ENCODE data around the gene RIMKLA.

RIMKLA gene, protein sequence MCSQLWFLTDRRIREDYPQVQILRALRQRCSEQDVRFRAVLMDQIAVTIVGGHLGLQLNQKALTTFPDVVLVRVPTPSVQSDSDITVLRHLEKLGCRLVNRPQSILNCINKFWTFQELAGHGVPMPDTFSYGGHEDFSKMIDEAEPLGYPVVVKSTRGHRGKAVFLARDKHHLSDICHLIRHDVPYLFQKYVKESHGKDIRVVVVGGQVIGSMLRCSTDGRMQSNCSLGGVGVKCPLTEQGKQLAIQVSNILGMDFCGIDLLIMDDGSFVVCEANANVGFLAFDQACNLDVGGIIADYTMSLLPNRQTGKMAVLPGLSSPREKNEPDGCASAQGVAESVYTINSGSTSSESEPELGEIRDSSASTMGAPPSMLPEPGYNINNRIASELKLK

DNA sequence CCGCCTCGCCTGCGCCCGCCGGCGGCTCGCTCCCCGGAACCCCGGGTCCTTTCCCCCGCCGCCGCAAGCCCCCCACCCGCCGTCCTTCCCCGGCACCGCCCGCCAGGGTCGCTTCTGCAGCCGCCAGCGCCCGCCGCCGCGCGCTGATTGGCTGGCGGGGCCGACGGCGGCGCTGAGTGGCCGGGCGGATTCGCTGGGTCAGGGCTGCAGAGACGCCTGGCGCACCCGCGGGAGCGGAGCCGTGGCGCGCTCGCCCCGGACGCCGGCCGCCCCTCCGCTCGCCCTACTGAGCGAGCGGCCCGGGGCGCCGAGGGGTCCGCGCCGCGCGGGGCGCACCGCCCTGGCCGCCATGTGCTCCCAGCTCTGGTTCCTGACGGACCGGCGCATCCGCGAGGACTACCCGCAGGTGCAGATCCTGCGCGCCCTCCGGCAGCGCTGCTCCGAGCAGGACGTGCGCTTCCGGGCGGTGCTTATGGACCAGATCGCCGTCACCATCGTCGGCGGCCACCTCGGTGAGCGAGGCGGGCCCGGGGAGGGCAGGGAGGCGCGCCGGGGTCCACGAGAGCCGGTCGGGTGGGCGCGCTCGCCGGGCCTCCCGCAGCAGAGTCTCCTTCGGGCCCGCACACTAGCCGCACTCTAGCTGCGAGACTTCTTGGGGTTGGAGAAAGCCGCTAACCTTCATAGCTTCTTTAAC lies at the start of gene RIMKLA:
Gene RIMKLA, plus strand, starts transcription at position 207 of the 694 bp plus-strand sequence. Its CDS starts 143 bp downstream, at position 350.
- peak within 1 kb of the TSS; percentile 46 for H3K4me3 ChIP-seq
- in situ Hi-C loops (cut with MboI; ENCODE audit: low sequenced_read_pairs) = no loop called here
- H3K9me3 ChIP-seq = no peaks in the 10 kb centered on the region
- DNase-seq (ENCODE audit: low spot score in 2 of 2) = peak; percentile 49 to 78
- H3K36me3 ChIP-seq (replicated peaks) = no peaks in the 10 kb centered on the region
- H3K4me1 ChIP-seq = peaks cover 3% of the 10 kb centered on the region
- no peaks in the 10 kb centered on the region for H3K27me3 ChIP-seq (ENCODE audit: low read depth)

DNA sequence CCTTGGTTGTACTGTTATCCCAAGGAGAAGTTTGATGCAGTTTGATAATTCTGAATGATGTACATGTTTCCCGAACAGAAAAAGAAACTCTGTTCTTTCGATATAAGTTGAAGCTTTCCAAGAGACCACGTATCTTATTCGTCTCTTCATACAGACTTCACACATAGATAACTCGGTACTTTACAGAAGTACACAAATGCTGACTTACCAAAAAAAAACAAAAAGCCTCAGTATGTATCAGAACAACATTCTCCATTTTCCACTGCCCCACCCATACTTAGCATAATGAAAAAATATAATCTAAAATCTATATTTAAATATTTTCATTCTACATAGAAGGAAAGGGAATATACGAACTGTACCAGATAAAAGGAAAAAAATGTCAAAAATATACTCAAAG lies 47.7 kb upstream of the RIMKLA start:
- Histone ChIP-seq H3K4me3 (peak overlapping the region; percentile 89; the same call in 1 of the 2 replicates), H3K27me3 (ENCODE audit: low read depth) (no peaks in the 10 kb centered on the region), H3K36me3 (replicated peaks) (peaks cover 2% of the 10 kb centered on the region; the same call in 1 of the 2 replicates), H3K9me3 (no peaks in the 10 kb centered on the region), H3K4me1 (peaks cover 15% of the 10 kb centered on the region)
- no peak for DNase-seq (ENCODE audit: low spot score in 2 of 2)
- in situ Hi-C loops (cut with MboI; ENCODE audit: low sequenced_read_pairs) = no loop called here

DNA sequence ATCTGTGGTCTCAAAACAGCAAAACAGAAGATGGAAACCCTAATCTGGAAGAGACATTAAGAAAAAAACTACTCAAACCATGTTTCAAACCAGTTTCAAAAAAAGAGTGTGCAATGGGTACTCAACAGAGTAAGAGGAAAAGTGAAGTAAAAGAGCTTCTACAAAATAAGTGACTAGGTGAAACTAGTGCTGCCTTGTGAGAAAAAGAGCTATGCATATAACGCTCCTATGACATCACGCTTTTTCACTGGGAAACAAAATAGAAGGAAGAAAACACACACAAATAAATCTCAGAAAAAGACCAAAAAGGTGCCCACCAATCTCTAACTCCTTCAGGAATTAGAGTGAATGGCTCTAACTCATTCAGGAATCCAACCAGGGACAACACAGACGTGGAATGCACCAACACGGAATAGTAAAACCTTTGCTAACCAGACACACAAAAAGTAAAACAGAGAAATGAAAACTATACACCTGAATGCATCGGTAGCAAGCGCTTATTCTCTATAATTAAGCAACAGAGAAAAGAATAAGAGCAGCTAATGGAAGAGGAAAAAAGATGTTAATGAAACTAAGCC lies 46.8 kb upstream of the RIMKLA start:
- Histone ChIP-seq H3K4me1 (peaks cover 15% of the 10 kb centered on the region), H3K27me3 (ENCODE audit: low read depth) (no peaks in the 10 kb centered on the region), H3K4me3 (peak overlapping the region; percentile 89), H3K9me3 (no peaks in the 10 kb centered on the region), H3K36me3 (replicated peaks) (peaks cover 2% of the 10 kb centered on the region; the same call in 1 of the 2 replicates)
- in situ Hi-C loops (cut with MboI; ENCODE audit: low sequenced_read_pairs) = no loop called here
- DNase-seq (ENCODE audit: low spot score in 2 of 2) = no peak

DNA sequence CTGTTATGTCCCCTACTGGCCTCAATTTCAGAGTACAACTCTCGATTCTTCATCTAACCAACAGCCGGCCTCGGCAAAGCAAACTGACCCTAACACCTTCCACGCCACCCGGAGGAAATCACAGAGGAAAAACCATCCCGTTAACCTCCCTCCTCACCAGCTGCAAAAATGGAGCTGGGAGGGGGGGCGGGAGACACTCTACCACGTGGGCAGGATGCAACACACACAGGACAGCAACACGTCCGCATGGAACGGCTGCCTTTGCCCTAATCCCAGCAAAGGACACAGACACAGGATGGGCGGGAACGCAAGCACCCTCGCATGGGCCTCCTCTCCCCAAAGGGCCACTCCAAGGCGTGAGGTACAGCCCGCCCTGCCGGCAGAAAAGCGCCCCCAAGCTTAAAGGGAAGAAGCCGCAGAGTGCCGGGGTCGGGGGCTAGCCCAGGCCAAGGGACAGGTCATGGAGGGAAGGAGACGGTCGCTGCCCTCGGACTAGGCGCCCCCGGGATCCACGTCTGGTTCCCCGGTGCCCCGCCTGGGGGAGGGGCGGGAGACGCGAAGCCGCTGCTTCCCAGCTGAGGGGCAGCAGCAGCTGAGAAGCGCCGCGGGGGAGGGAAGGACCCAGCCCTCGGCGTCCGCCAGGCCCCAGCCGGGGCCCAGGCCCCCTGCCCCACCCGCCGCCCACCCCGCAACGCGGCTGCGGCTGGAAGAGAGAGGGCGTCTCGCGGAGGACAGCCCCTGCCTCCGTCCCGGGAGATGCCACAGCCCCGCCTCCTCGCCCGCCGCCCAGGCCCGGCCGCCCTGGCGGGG lies 46.1 kb upstream of the RIMKLA start:
- Histone ChIP-seq H3K4me1 (peaks cover 15% of the 10 kb centered on the region), H3K27me3 (ENCODE audit: low read depth) (no peaks in the 10 kb centered on the region), H3K36me3 (replicated peaks) (peaks cover 2% of the 10 kb centered on the region; the same call in 1 of the 2 replicates), H3K4me3 (peak overlapping the region; percentile 89), H3K9me3 (no peaks in the 10 kb centered on the region)
- peak; percentile 60 to 77 for DNase-seq (ENCODE audit: low spot score in 2 of 2)
- in situ Hi-C loops (cut with MboI; ENCODE audit: low sequenced_read_pairs) = no loop called here

DNA sequence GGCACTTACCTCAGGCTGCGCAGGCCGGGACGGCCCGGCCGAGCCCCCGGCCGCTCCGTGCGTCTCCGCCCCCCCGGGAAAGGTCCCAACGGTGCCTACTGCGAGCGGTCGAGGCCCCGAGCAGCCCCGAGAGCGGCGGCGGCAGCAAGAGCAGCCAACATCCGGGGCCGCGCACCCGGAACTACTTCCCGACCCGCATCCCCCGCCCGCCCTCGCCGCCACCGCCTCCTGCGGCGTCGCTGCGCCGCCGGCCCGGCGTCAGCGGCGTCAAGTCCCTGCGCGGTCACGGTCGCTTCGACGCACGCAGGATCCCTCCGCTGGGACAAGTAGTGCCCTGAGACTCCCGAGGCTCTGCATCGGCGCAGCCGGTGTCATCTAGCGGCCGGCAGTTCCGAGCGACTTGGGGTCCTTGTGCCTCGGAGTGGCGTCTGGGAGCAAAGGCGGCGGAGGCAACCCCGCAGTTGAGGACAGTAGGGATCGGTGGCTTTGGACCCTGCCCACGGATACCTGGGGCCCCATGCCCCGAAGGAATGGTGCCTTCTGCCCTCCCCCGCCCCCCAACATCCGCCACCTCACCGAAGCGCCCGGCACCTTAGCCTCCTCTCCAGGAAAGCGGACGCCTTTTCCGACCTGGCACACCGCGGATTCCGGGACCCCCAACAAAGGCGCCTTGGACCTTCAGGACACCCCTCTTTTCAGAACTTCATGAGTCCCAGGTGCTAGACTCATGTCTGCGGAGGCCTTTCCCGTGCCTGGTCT lies 45.4 kb upstream of the RIMKLA start, which contains the start of gene FOXJ3:
Gene FOXJ3, minus strand, starts transcription at position 186 of the 759 bp plus-strand sequence. CDS start 24,142 bp downstream, outside the sequence.
- Histone ChIP-seq H3K27me3 (ENCODE audit: low read depth) (no peaks in the 10 kb centered on the region), H3K4me1 (peaks cover 17% of the 10 kb centered on the region), H3K9me3 (no peaks in the 10 kb centered on the region), H3K36me3 (replicated peaks) (peaks cover 2% of the 10 kb centered on the region; the same call in 1 of the 2 replicates), H3K4me3 (peak within 1 kb of the TSS; percentile 89)
- in situ Hi-C loops (cut with MboI; ENCODE audit: low sequenced_read_pairs) = no loop called here
- DNase-seq (ENCODE audit: low spot score in 2 of 2) = peak; percentile 85 to 95

DNA sequence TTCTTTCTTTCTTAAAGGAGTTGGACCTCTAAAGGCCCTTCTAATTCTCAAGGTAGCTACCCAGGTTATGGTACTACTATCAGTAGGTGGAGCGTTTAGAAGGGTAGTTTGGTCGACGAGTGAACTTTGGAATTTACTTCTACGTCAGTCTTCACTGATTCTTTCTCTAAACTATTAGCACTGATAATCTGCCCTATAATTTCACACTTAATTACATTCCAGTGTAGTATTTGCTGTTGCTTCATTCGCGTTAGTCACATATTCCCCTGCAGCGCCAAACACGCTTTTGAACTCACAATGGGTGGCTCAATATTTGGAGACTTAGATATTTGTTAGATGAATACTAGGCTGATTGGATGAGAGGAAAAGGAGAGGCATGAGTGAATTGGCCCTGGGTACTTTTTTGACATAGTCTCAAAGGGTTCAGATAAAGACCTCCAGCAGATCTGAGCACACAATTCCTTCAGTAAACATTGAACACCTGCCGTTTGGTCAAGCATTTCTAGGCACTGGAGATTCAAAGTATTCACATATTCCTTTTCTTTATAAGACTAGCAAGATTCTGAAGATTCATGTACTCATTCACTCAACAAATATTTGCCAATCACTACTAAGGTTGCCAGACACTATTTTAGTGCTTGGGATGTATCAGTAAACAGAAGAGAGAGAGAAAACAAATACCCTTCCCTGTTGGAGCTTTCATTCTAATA lies 44.6 kb upstream of the RIMKLA start:
- DNase-seq (ENCODE audit: low spot score in 2 of 2) = no peak
- in situ Hi-C loops (cut with MboI; ENCODE audit: low sequenced_read_pairs) = no loop called here
- peaks cover 2% of the 10 kb centered on the region; the same call in 1 of the 2 replicates for H3K36me3 ChIP-seq (replicated peaks)
- peak overlapping the region; percentile 89 for H3K4me3 ChIP-seq
- peaks cover 23% of the 10 kb centered on the region for H3K4me1 ChIP-seq
- H3K9me3 ChIP-seq = no peaks in the 10 kb centered on the region
- H3K27me3 ChIP-seq (ENCODE audit: low read depth) = no peaks in the 10 kb centered on the region

DNA sequence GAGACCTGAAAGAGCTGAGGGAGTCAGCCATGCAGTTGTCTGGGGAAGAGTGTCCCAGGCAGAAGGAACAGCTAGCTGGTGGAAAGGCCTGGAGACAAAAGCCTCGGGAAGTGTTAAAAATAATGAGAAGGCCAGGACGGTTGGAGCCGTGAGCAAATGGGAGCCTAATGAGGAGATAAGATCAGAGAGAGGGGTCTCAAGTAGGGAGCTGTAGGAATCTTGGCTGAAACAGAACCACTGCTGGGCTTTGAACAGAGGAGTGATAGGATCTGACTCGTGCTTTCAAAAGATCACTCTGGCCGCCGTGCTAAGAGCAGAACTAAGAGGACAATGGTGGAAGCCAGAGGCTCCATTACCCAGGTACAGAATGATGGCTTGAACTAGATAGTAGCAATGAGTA lies 43.6 kb upstream of the RIMKLA start:
- peaks cover 26% of the 10 kb centered on the region for H3K4me1 ChIP-seq
- H3K9me3 ChIP-seq = no peaks in the 10 kb centered on the region
- DNase-seq (ENCODE audit: low spot score in 2 of 2) = no peak
- no peak overlapping the region for H3K4me3 ChIP-seq
- H3K27me3 ChIP-seq (ENCODE audit: low read depth) = no peaks in the 10 kb centered on the region
- in situ Hi-C loops (cut with MboI; ENCODE audit: low sequenced_read_pairs) = no loop called here
- no peaks in the 10 kb centered on the region for H3K36me3 ChIP-seq (replicated peaks)

DNA sequence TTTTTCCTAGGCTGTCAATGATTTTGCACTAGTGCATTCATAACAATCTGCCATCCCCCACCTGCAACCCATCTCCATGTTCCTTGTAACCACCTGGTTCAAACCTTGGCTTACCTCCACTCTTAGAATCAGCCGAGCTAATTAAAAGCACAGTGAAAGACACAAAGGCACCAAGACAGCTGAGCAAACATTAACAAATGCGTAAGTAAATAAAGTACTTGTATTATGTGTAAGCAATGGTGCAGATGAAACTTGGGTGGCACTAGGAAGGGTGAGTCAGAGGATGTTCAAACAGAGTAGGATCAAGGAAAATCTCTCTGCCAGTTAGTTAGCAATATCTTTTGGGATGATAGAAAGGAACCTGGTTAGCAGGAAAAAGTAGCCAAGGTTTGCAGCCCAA lies 40.5 kb upstream of the RIMKLA start:
- H3K4me1 ChIP-seq = peaks cover 17% of the 10 kb centered on the region

DNA sequence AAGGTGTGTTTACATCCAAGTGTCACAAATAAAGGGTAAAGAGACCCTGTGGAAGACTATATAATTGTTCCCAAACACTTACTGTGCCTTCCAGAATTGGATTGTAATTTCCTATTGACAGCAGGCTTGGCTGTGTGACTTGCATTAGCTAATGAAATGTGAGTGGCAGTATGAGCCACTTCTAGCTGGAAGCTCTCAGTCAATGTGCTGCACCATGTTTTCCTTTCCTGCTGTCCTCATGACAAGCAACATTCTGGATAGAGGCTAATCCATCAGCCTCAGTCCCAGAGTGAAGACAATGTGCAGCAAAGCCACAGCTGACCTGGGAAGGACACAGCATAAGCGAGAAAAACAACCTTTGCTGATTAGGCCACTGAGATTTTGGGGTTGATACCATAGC lies 39.7 kb upstream of the RIMKLA start:
- H3K4me1 ChIP-seq = peaks cover 15% of the 10 kb centered on the region
- no peaks in the 10 kb centered on the region for H3K9me3 ChIP-seq
- DNase-seq (ENCODE audit: low spot score in 2 of 2) = no peak
- no peak overlapping the region for H3K4me3 ChIP-seq
- in situ Hi-C loops (cut with MboI; ENCODE audit: low sequenced_read_pairs) = no loop called here
- no peaks in the 10 kb centered on the region for H3K36me3 ChIP-seq (replicated peaks)
- H3K27me3 ChIP-seq (ENCODE audit: low read depth) = no peaks in the 10 kb centered on the region

More for the DNA sequence above, 40.5 kb upstream of the RIMKLA start:
- H3K36me3 ChIP-seq (replicated peaks) = no peaks in the 10 kb centered on the region
- DNase-seq (ENCODE audit: low spot score in 2 of 2) = no peak
- H3K27me3 ChIP-seq (ENCODE audit: low read depth) = no peaks in the 10 kb centered on the region
- in situ Hi-C loops (cut with MboI; ENCODE audit: low sequenced_read_pairs) = no loop called here
- H3K9me3 ChIP-seq = no peaks in the 10 kb centered on the region
- H3K4me3 ChIP-seq = no peak overlapping the region

DNA sequence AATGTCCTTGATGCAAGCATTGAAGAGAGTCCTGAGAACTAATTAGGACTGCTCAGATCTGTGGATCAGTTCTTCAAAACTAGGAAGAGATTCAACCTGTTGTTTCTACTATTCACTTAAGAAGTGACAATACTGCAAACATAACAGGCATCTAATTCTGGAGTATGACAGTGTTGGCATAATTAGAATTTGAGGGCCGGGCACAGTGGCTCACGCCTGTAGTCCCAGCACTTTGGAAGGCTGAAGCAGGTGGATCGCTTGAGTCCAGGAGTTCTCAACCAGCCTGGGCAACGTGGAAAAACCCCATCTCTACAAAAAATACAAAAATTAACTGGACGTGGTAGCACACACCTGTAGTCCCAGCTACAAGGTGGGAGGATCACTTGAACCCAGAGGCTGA lies 37.5 kb upstream of the RIMKLA start:
- no peaks in the 10 kb centered on the region for H3K27me3 ChIP-seq (ENCODE audit: low read depth)
- H3K4me1 ChIP-seq = peaks cover 10% of the 10 kb centered on the region
- no peak for DNase-seq (ENCODE audit: low spot score in 2 of 2)
- H3K4me3 ChIP-seq = no peak overlapping the region
- in situ Hi-C loops (cut with MboI; ENCODE audit: low sequenced_read_pairs) = no loop called here
- H3K36me3 ChIP-seq (replicated peaks) = no peaks in the 10 kb centered on the region
- H3K9me3 ChIP-seq = no peaks in the 10 kb centered on the region

DNA sequence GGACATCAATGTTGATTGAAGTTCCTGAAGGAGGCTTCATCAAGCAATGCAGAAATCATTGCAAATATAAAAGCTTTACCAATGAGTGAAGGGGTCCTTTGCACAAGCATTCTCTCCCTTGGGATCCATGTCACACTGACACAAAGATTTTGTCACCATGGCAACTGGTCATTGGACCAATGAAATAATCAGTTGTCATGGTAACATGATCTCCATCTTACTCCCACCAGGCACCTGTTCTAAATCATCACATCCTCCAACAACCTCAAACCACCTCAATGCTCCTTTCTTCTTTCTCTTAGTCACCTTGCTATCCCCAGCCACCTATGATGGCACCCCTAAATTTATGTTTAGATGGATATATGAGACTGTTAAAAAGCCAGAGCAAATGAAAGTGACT lies 32.1 kb upstream of the RIMKLA start:
- Histone ChIP-seq H3K27me3 (ENCODE audit: low read depth) (0 out of 2 replicates have a peak, but pooled peaks cover 2% of the 10 kb centered on the region), H3K9me3 (no peaks in the 10 kb centered on the region), H3K4me3 (no peak overlapping the region), H3K36me3 (replicated peaks) (no peaks in the 10 kb centered on the region), H3K4me1 (no peaks in the 10 kb centered on the region)
- DNase-seq (ENCODE audit: low spot score in 2 of 2) = no peak
- in situ Hi-C loops (cut with MboI; ENCODE audit: low sequenced_read_pairs) = no loop called here

DNA sequence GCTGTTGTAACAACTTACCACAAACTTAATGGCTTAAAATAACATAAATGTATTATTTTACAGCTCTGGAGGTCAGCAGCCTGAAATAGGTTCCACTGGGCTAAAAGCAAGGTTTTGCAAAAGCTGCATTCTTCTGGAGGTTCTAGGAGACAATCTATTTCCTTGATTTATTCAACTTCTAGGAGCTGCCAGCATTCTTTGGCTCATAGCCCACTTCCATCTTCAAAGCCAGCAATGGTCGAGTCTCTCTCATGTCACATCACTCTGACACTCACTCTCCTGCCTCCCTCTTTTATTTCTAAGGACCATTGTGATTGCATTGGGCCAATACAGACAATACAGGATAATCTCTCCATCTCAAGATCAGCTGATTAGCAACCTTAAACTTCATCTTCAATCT lies 30.5 kb upstream of the RIMKLA start:
- DNase-seq (ENCODE audit: low spot score in 2 of 2) = no peak
- Histone ChIP-seq H3K4me1 (no peaks in the 10 kb centered on the region), H3K27me3 (ENCODE audit: low read depth) (0 out of 2 replicates have a peak, but pooled peaks cover 2% of the 10 kb centered on the region), H3K36me3 (replicated peaks) (no peaks in the 10 kb centered on the region), H3K9me3 (no peaks in the 10 kb centered on the region), H3K4me3 (no peak overlapping the region)
- in situ Hi-C loops (cut with MboI; ENCODE audit: low sequenced_read_pairs) = no loop called here
